Fibroblast of skin of right quadriceps (primary cell): ENCODE results near the gene FOXF1.

Experiments
- DNase-seq: peaks from one replicate; pipeline ENCODE4 v3.0.0-alpha.2; 2013

FOXF1 gene

DNA sequence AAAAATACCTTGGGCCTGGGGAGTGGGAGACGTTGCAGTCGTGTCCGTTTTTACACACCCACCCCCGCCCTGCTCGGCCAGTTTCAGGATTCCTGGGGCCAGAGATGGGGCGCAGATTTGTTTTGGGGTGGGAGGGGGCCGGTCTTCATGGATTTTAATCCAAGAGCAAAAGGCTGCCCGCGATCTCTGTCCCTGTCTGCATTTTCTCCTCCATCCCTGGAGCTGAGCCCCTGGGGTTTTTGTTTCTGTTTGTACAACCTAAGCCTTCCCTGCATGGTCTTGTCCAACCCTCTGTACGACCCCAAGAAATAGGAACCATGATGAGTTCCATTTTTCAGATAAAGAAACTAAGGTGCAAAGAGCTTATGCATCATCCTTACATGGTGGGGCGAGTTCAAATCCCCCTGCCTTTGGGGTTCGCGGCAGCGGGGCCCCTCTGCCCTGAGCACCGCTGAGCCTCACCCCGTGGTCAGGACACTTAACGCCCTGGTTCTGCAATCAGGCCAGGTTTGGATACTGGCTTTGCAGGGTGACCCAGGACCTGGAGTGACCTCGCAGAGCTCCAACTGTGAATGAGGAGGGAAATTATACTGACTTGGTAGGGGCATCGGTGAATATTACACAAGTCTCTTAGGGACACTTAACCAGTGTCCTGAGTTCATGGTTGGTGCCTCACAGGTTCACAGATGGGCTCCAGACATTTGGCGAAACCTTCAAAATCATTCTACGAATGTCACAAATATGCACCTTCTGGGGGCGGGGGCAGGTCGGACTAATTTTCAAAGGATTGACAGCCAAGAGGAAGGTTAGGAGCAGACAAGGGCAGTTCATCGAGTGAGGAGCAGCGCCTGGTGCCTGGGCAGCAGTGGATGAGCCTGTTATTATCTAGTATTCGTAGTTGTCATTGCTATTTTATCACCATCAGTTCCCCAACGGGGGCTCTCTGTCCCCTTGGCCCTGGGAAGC is 4.1 kb upstream of the FOXF1 start:
- DNase-seq: no peak

DNA sequence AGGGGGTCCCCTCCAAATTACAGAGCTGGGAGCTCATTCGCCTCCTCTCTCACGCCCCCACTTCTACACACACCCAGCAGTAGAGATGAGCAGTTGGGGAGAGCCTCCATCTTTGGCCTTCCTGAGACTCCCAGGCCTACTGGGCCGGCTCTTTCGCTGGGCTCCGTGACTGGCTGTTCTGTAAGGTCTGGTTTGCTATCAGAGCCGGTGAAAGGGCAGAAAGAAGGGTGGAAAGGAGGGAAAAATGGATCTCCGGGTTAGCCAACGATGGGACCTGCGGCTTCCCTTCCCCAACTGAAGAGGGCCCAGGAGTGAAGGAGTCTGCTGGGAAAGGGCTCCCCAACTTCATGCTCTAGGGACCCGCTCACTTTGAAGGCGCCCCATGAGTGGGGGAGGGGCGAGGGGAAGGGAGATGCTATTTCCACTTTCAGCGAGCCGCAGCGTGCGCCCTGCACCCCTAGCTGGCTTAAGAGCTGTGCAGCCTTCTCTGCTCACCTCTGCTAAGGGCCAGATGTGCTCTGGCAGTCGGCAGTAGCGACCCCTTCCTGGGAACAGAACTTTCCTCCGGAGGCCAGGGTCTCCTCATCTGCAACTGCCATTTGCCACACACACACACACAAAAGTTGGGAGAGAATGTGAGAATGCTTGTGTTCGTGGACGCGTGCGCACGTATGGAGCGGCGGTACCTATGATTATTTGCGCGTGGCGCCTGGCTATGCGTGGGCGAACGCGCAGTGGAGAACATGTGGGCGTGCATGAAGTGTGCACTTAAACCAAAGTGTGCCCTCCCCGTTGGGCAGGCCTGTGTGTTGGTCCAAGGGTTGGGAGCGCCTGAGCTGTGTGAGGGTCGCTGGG is 2.9 kb upstream of the FOXF1 start:
- no peak for DNase-seq

DNA sequence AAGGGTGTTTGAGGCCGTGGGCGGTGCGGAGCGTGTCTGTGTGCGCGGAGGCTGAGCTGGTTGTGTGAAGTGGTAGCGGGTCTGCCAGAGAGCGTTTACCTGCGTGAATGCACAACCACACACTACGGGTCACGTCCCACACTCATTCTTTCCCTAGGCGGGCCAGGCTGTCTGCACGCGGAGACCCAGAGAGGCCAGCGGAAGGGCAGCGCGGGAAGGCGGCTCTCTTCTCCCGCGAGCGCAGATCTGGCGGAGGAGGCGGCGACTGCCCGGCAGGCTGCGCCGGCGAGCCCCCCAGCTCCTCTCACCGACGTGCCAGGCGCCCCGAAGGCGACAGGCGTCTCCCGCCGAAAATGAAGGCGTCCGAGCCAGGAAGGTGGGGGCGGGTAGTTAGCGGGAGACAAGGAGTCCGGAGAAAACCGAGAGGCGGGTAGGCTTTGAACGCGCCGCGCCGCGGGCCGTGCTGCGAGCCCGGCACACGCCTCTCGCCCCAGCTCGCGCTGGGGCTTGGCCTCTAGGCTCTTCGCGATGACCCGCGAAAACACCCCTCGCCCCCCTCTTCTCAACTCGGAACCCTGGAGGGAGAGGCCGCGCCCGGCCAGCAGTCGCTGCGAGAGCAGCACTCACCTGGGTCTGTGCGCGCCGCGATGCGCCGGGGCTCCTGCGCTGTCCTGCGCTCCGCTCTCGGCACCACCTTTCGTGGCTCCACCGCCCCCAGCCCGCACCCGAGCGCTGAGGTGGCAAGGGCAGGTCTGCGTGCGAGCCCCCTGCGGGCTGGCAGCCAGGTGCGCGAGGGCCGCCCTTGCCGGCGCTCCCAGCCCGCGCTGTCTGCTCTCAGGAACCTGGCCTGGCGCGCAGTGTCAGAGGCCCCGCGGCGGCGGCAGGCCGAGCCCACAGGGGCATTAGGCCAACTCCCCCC is 2.0 kb upstream of the FOXF1 start:
- DNase-seq: peak; percentile 33

DNA sequence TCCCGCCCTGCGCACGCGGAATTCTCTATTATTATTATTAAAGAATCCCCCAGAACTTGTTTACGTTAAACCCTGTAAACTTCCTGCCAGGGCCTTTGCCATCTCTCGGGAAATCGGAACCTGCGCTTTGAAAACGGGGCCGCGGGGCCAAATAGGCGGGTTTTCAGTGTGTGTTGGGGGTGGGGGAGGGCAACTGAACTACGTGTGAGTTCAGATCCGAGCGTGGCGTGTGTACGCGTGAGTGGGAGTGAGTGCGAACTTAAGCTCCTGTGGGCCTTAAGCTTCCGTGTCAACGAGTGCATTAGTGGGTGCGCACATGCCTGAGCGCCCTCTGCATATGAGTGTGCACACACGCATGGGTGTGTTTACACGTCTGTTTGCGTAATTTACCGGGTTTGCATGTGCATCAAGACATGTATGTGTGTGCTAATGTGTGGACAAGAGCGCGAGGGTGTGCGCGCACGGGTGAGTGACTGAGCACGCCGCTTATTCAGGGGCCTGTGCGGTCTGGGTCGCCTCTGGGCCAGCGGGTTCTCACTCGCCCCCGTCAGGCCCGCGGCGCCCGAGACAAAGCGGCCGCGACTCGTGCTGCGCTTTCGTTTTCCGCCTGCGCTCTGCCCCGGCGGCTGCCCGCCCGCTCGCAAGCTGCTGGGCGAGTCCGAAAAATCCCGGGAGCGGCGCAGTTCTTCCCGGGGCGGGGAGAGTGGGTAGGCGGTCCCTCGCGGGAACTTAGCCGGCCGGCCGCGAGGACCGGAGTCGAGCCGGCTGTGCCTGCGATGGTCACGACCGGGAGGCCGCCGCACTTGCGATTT is 1.2 kb upstream of the FOXF1 start:
- peak; percentile 76 for DNase-seq

DNA sequence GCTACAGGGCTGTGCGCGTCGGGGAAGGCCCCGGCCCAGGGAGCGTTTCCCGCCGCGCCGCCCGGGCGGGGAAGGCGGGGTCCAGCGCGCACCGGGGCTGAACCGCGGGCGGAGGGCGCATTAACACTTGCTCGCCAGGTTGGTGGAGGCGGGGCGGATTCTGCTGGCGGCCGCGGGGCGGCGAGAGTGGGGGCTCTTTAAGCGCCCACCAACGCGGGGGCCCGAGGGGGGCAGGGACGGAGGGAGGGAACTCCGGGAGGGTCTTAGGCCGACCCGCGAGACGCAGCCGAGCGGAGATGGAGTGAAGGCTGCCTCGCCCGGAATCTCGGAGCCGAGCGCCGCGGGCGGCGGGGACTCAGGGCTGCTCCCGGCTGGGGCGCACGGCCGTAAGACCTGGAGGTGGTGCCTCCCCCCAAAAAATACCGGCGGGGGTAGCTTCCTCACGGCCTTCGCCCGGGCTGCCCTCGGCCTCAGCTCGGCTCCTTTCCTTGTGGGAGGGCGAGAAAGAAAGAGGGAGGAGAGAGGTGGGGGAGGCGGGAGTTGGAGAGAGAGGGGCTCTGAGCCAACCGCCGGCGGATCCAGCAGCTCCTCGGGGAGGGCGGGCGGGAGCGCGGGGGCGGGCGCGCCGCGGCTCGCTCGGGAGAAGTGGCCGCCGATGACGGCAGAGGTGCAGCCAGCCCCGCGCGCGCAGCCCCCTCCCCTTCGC is 415 bp upstream of the FOXF1 start:
- DNase-seq: peak; percentile 89

DNA sequence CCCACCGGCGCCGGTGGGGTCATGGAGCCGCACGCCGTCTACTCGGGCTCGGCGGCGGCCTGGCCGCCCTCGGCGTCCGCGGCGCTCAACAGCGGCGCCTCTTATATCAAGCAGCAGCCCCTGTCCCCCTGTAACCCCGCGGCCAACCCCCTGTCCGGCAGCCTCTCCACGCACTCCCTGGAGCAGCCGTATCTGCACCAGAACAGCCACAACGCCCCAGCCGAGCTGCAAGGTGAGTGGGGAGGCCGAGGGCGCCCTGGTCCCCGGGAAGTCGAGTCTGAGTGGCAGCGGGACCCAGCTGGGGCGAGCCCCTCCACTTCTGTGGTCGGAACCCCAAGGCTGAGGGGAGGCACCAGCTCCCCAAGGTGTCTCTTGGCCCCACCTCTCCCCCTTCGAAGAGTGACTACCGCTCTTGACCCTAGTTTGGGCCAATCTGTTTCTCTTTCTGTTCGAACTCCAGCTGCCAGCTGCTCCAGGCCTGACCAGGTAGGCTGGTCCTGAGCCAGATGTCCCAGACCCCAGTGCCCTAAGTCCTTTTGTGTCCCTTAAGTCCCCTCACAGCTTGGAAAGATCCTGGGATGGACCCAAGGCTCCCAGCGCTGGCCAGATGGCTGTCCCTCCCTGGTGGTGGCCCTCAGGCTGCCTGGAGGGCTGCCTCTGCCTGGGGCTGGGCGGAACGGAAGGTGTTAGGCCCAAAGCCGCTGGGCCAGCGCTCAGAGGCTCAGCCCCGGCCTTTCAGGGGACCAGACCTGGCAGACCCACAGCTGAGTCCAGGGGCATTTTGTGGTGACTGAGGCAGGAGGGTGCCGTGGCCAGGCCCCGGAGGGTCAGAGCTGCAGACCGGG is 1.2 kb downstream of the FOXF1 start:
- DNase-seq: no peak

DNA sequence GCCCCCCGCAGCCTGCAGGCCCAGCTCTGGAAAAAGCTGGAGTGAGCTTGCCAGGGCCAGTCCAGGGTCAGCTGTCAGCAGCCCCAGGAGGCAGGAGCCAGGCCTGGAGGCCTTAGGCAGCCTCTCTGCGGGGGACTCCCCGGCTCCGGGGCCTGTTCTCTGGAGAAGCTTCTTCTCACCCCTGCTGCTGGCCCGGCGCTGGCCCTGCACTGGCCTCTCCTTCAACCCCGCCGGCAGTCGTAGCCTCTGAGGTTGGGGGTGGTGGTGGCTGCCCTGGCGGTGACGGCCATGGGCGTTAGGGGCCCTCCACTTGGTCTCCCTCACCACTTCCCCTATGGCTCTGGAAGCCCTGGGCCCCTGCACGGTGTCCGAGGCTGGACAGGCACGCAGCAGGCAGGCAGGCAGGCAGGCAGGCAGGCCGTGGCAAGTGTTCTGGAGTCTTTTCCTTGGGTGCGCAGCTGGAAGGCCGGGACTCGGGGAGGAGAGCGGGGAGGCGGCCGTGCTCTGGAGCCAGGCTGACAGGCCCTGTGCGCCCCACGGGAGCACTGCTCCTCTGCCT is 2.1 kb downstream of the FOXF1 start:
- DNase-seq: peak; percentile 25

DNA sequence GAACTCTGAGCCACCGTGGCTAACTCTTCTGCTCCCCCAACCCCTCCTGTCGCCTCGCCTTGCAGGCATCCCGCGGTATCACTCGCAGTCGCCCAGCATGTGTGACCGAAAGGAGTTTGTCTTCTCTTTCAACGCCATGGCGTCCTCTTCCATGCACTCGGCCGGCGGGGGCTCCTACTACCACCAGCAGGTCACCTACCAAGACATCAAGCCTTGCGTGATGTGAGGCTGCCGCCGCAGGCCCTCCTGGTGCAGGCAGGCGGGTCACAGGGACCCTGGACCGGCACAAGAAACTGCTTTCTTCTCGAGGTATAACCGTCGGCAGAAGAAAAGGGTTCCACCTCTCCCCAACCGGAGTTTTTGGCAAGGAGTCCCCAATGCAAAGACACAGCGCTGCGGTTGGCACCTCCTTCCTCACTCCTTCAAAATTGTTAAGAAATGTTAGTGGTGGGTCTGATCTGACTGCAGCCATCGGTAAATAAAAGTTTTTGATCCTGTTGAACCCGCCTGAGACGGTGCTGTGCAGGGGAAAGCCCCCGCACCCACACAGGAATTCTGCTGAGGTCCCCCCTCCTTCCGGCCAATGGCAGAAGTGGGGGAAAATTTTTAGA is 2.6 kb downstream of the FOXF1 start:
- DNase-seq: peak; percentile 15

DNA sequence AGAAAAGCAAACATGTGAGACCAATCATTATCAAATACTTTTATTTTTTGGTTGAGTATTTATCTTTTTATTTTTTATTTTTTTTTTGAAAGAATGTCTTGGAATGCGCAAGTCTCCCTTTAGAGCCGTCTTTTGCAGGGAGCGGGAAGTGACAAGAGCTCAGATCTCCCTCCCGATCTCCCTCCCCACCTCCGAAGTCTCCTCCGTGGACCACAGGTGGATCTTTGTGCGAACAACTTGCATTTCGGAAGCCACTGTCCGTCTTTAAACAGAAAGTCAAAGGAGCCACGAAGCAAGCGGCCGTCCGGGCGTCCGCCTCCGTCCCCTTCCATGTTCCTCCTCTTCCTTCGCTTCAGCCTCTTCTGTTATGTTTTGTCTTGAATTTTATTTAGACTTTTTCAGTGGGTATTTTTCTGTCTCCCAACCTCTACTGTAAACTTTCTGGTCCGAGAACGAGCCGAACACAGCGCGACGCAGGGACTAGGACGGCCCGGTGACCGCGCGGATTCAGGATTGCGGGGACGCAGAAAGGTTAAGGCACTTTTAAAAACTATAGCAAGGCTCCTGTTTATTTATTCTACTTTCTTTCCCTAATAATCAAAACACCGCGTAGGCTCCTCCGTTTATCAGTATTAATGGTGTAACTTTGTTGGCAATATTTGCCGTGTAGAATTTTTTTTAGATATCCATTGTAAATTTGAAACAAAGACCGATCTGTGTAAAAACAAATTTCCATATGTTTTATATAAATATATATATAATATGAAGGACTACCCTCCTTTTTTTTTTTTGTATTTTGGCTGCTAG is 3.3 kb downstream of the FOXF1 start:
- DNase-seq: no peak

DNA sequence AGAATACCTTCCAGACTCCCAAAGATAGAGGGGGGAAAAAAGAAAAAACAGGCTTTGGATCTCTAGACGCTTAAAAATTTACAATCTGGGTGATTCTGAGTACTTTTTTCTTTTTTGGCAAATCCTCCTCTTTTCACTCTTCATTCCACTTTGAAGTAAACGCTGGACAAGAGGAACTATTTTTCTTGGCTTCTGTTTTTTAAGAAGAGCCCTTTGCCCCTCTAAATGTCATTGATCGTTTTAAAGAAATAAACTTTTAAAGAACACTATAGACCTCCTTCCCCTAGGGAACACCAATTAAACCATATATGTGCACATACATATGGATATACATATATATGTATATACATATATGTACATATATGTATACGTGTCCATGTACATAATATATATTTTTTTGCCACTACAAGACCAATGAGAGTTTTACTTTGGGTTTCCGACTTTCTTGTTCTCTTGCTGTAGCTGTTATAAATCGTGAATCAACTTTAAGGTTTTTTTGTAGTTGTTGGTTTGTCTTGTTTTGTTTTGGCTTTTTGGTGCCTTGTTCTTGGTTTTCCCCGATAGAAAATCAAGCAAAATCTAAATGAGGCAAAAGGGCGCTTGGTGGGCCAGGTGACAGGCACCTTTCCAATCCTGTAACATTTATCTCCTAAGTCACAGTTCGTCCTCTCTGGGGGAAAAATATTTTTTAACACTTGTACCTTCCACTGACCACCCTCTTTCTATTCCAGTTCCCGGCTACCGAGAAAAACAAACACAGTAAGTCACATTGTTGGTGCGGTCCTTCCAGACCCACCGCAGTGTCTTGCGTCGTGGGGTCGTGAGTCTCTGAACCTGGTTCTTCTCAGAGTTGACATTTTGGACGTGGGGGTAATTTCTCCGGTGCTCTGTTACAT is 4.4 kb downstream of the FOXF1 start:
- no peak for DNase-seq

DNA sequence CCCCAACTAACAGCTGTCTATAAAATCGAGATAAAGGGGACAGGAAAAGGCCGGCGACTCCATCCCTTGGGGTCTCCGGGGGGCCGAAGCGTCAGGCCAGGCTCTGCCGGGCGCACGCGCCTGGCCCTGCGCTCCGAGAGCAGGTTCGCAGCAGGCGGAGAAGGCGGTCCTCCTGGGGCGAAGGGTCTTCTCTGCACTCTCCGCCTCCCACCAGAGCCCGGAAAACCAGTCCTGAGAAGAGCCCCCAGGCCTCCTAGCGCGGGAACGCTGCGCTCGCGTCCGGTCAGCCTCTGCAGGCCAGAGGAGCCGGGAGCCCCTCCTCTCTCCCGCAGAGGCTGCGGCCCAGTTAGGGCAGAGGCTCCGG is 5.1 kb downstream of the FOXF1 start:
- peak; percentile 22 for DNase-seq

DNA sequence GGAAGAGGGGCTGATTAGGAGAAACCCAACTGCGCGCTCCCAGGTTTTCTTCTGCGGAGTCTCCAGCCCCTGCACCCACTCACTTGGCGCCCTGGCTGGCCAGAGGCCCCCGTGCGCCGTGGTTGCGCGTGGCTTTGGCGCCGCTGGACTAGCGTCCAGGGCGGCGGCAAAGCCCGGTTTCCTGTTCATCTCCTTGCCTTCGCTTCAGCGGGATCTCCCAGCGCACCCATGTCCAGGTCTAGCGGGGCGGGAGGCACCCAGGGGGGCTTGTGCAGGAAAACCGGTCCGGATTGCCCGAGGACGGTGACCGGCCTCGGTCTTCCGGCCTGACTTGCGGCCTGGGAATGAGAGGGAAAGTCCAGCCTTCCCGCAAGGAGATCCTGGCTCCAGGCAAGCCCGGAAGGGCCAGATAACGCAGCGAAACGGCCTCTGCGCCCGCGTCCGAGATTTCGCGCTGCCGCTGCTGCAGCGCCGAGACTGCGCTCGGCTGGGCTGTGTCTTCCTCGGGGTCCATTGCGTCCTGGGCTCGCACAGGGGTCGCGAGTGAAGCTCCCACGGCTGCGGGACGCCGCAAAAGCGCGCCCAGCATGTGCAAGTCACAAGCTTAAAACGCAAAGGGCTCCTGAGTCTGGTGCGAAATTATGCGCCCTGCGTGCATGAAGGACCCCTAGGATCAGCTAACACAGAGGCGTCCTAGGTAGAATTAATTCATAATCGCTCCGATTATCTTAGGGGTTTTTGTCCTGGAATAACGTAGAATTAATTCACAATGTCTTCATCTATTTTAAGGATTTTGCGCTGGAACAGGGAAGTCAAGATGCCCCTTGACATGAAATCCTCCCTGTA is 5.7 kb downstream of the FOXF1 start:
- DNase-seq: peak; percentile 35

DNA sequence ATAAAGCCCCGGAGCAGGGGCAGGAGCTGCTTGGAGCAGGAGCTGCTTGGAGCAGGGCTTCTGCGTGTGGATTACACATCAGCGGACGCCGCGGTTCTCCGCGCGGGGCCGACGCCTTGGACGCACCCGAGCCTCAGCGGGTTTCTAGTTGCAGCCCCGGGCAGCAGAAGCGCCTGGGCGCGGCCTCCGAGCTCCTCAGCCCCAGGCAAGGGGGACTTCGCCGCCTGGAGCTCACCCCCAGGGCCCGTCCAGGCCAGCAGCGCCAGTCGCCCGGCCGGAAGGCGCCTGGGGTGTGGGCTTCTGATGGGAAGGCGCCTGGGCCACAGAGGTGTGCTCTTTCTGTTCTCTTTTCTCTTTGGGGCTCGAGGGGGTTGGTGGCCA is 6.3 kb downstream of the FOXF1 start:
- DNase-seq: peak; percentile 58

DNA sequence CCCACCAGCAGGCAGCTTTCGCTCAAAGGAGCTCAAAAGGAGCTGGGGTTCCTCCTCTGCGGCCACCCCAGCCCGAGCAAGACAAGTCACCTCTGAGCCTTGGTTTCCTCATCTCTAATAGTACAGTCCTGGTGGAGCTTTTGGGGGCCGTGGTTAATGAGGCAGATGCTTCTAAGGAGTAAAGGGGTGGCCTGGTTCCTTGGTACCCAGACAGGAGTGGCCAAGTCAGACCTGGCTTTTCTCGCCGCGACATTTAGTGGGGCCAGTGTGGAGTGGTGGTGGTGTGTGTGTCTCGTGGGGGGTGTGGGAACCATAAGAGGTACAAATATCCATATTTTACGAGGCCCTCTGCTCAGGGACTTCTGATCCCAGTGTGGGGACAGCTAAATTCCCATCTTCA is 6.7 kb downstream of the FOXF1 start:
- no peak for DNase-seq

DNA sequence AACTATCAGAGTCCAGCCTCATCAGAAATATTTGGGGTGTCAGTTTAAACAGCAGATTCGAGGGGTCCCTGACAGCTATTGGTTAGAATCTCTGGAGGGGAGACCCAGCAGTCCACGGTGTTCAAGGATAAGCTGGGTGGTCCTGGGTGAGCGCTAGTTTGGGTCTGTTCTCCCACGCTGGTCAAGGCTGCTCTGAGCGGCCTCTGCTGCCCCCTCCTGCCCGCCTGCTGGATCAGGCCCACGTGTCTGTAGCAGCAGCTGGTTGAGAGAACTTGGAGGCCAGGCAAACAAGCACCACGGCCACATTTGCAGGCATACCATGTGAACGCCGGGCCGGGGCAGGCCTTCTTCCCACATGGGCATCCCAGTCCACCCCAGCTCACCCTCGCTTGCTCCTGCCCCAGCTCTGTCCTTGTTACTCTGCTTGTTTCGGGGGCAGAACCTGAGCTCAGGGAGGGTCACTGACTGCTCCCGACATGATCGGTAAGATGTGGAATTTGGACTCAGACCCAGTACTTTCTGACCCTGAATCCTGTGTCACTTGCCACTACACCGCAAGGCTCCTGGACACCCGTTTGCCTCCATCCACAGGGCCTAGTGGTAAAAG is 7.4 kb downstream of the FOXF1 start:
- peak; percentile 70 for DNase-seq

DNA sequence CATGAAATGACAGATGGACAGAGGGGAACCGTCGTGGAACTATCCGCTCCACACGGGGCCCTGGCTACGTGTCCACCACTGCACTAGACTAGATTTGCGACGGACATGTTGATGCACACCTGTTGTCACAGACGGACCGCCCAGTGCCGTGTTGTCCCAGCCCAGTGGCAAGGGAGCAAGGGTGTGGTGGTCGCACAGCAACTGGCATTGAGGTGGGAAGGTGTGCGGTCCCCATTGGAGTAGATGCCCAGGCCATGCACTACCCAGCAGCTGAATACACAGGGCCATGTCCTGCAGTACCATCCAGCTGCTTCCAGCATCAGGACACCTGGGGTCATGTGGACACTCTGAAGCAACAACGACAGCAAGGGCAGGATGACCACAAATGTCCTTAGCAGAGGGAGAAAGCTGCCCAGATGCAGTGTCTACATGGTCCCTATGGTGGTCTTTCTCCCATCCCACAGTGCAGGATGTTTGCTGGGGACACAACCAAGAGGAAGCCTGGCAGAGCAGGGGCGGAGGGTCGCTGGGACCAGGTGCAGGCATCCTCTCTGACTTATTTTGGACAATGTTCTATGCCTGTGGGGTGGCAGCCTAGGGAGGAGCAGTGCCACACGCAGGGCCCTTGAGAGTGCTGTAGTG is 8.8 kb downstream of the FOXF1 start:
- DNase-seq: no peak
